MCF 10A (cell line): Measurements from ENCODE around the gene TELO2. TPM values are rescaled to one million over a fixed set of nuclear protein-coding genes. Genes with fewer than 3 reads are reported as not detected.

ENCODE experiments used
- BruUV-seq: library from RNA; stranded (reverse); fragments of 400-500 nt; replicated peaks from 2 replicates; lab custom pipeline; 2021; lab: Mats Ljungman, UMichigan
- CTCF ChIA-PET: fragments of 300-600 bp; sonication (Branson Sonifier 250); formaldehyde crosslinking; extraction: SDS; loops from one replicate; lab custom pipeline; 2021; ENCODE audit warnings: antibody characterized with exemption, inconsistent platforms; lab: Yijun Ruan, JAX
- POLR2A ChIA-PET: fragments of 300-600, 350-650 bp; sonication (Branson Sonifier 250); formaldehyde crosslinking; extraction: SDS; loops from one replicate; lab custom pipeline; 2020; ENCODE audit warnings: antibody characterized with exemption, inconsistent platforms; lab: Yijun Ruan, JAX
- DNase-seq: peaks from one replicate; pipeline ENCODE4 v3.0.0-alpha.2; 2018; ENCODE audit not compliant: unreplicated experiment
- H3K27ac Mint-ChIP-seq: one replicate; pipeline ENCODE4 v1.8.0; 2022; ENCODE audit warnings: mild to moderate bottlenecking, low read depth, mixed read lengths; ENCODE audit not compliant: unreplicated experiment
- H3K27me3 Mint-ChIP-seq: one replicate; pipeline ENCODE4 v1.8.0; 2022; ENCODE audit warnings: mixed read lengths; ENCODE audit not compliant: insufficient read depth, unreplicated experiment
- H3K36me3 Mint-ChIP-seq: one replicate; pipeline ENCODE4 v1.8.0; 2022; ENCODE audit warnings: mild to moderate bottlenecking, moderate library complexity, mixed read lengths; ENCODE audit not compliant: insufficient read depth, unreplicated experiment
- H3K4me1 Mint-ChIP-seq: one replicate; pipeline ENCODE4 v1.8.0; 2022; ENCODE audit warnings: mixed read lengths; ENCODE audit not compliant: insufficient read depth, unreplicated experiment
- H3K4me3 Mint-ChIP-seq: one replicate; pipeline ENCODE4 v1.8.0; 2022; ENCODE audit warnings: mild to moderate bottlenecking, moderate library complexity, mixed read lengths; ENCODE audit not compliant: unreplicated experiment
- H3K9me3 Mint-ChIP-seq: one replicate; pipeline ENCODE4 v1.8.0; 2022; ENCODE audit warnings: mixed read lengths; ENCODE audit not compliant: unreplicated experiment
- intact Hi-C: fragments of 100-400 bp; cut with micrococcal nuclease; formaldehyde crosslinking; loops from 2 replicates; pipeline ENCODE4 v1.14.1; 2022
- total RNA-seq: library from RNA; stranded (reverse); gene quantifications from 2 replicates; pipeline ENCODE4 v1.2.3, GENCODE V29; 2022
- TF ChIP-seq, protein P1 (sequence below): fragments of 200-600 bp; IDR thresholded peaks from one replicate; pipeline ENCODE4 v1.8.0; 2022; ENCODE audit warnings: antibody characterized with exemption, mild to moderate bottlenecking; ENCODE audit not compliant: unreplicated experiment

Gene TELO2
- total RNA-seq, 1 experiment from 2014 or later, result 31.3 TPM

DNA sequence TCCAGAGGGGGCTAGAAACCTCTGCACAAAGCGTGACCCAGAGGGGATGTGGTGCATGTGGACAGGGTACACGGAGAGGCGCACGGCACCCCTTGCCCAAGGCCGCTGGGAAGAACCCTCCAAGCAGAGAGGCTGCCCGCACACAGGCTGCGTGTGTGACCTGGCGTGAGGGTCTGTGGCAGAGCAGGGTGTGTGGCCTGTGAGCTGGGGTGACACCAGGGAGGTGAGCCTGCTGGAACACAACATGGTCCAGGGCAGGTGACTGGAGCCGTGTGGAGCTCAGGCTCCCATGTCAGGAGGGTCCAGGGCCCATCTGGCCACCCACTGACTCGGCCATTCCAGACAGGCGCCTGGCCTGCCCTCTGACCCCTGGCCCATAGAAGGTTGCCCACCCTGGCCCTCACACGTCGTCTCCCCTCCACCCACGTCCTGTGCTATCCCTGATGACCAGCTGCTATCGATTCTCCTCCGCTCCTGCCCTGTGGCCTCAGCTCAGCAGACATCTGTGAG lies 25.5 kb downstream of the TELO2 start:
- ChIA-PET CTCF (interaction anchor here (0.6 kb wide), 1 partner anchor 80 kb away, joined by 4 read pairs; no protein-coding TSS in a partner anchor), POLR2A (no interaction called here)
- no peaks in the 10 kb centered on the region for H3K27me3 Mint-ChIP-seq
- H3K27ac Mint-ChIP-seq, result no peak overlapping the region
- DNase-seq, result no peak
- no peaks in the 10 kb centered on the region for H3K9me3 Mint-ChIP-seq
- TF ChIP-seq, protein P1, sequence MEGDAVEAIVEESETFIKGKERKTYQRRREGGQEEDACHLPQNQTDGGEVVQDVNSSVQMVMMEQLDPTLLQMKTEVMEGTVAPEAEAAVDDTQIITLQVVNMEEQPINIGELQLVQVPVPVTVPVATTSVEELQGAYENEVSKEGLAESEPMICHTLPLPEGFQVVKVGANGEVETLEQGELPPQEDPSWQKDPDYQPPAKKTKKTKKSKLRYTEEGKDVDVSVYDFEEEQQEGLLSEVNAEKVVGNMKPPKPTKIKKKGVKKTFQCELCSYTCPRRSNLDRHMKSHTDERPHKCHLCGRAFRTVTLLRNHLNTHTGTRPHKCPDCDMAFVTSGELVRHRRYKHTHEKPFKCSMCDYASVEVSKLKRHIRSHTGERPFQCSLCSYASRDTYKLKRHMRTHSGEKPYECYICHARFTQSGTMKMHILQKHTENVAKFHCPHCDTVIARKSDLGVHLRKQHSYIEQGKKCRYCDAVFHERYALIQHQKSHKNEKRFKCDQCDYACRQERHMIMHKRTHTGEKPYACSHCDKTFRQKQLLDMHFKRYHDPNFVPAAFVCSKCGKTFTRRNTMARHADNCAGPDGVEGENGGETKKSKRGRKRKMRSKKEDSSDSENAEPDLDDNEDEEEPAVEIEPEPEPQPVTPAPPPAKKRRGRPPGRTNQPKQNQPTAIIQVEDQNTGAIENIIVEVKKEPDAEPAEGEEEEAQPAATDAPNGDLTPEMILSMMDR, result no peak
- peaks cover 4% of the 10 kb centered on the region for H3K36me3 Mint-ChIP-seq
- H3K4me3 Mint-ChIP-seq, result no peak overlapping the region
- H3K4me1 Mint-ChIP-seq, result no peaks in the 10 kb centered on the region
- intact Hi-C loops, result no loop called here
- BruUV-seq, result no TSS peak

DNA sequence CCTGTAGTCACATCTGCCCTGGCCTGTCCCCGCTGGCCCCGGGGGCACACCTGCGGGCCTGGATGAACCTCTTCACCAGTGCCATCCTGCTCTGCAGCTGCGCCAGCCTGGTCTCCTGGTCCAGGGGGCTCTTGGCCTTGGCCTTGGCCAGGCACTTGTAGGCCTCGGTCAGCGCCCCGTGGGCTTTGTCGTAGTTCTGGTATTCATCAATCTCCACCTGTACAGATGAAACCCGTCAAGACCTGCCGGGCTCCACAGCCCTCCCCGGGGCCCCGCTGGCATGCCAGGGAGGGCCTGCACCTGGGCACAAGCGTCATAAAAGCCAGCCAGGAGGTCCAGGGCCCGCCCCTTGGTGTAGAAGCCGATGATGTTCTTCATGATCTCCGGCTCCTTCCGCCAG lies 26.7 kb downstream of the TELO2 start:
- intact Hi-C loops, result no loop called here
- Mint-ChIP-seq H3K4me3 (no peak overlapping the region), H3K9me3 (no peaks in the 10 kb centered on the region), H3K27ac (no peak overlapping the region), H3K27me3 (no peaks in the 10 kb centered on the region), H3K4me1 (no peaks in the 10 kb centered on the region), H3K36me3 (peaks cover 4% of the 10 kb centered on the region)
- TF ChIP-seq, protein P1, result no peak
- POLR2A ChIA-PET, result no interaction called here
- BruUV-seq, result no TSS peak
- CTCF ChIA-PET, result no interaction called here
- no peak for DNase-seq

DNA sequence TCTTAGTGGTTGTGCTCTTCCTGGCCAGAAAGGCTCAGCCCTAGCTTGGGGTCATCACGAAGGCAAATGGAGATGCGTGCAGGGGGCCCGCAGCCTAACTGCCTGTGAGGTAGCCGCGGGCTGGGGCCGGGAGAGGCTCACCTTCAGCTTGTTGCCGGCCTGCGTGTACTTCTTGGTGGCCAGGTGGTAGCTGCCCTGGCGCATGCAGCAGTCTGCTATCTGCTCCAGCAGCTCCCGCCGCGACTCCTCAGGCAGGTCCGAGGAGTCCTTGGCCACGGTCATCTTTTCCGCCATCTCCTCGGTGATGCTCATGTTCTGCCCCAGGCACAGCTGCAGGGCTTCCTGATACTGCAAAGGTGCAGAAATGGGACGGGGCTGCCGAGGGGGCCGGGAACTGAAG lies 27.3 kb downstream of the TELO2 start:
- BruUV-seq, result no TSS peak
- TF ChIP-seq, protein P1, result no peak
- Mint-ChIP-seq H3K36me3 (peaks cover 4% of the 10 kb centered on the region), H3K27ac (no peak overlapping the region), H3K4me1 (no peaks in the 10 kb centered on the region), H3K9me3 (no peaks in the 10 kb centered on the region), H3K27me3 (no peaks in the 10 kb centered on the region), H3K4me3 (no peak overlapping the region)
- ChIA-PET CTCF (interaction anchor here (0.6 kb wide), 1 partner anchor 1129 kb away, joined by 3 read pairs; no protein-coding TSS in a partner anchor), POLR2A (no interaction called here)
- intact Hi-C loops, result no loop called here
- DNase-seq, result no peak

DNA sequence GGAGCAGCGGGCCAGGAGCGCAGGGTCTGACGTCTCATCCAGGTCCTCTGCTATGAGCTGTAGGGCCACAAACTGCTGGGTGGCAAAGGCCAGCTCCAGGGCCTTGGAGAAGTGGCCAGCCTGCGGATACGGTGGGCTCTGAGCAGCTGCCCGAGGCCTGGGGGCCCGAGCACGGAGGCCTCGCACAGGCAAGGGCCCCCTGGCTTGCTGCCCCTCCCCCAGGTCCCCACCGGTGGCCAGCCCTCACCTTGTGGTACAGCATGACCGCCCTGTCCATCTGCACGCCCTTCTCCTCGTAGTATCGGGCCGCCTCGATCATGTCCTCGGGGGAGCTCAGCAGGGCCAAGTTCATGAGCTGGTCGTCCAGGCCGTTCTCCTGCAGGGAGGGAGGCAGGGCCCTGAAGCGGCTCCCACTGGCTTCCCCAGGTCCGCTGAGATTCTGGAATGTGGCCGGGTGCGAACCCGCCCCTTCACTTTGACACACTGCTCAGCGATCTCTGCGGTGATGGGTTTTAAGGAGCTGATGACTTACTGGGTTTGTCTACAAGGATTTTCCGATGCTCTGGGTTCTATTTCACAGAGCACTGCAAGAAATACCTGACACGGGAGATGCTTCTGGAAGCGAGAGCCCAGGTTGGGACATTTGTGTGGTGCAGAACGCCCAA lies 30.6 kb downstream of the TELO2 start:
- peaks cover 4% of the 10 kb centered on the region for H3K36me3 Mint-ChIP-seq
- H3K27me3 Mint-ChIP-seq, result no peaks in the 10 kb centered on the region
- no peaks in the 10 kb centered on the region for H3K4me1 Mint-ChIP-seq
- TF ChIP-seq, protein P1, result no peak
- BruUV-seq, result no TSS peak
- H3K27ac Mint-ChIP-seq, result no peak overlapping the region
- POLR2A ChIA-PET, result interaction anchor here (1.2 kb wide), 1 partner anchor 103 kb away, joined by 3 read pairs; the partner anchor contains the start of gene UQCC4
- intact Hi-C loops, result no loop called here
- DNase-seq, result no peak
- H3K4me3 Mint-ChIP-seq, result no peak overlapping the region
- no peaks in the 10 kb centered on the region for H3K9me3 Mint-ChIP-seq
- CTCF ChIA-PET, result no interaction called here
